HFFc6 (cell line): ENCODE data around the gene HTRA3. TPM values are rescaled to one million over a fixed set of nuclear protein-coding genes. Genes with fewer than 3 reads are reported as not detected.
A peak's percentile ranks its signal among the peaks of the same experiment; 100 is the strongest.

ENCODE experiments used
- DNase-seq: peaks from one replicate; pipeline ENCODE4 v3.0.0-alpha.2; 2018
- H3K27ac Mint-ChIP-seq: 2 replicates; pipeline ENCODE4 v1.8.0; 2020; ENCODE audit warnings: mild to moderate bottlenecking, mixed read lengths
- H3K27me3 Mint-ChIP-seq: 2 replicates; pipeline ENCODE4 v1.8.0; 2021; ENCODE audit warnings: mild to moderate bottlenecking, moderate library complexity, mixed read lengths; ENCODE audit not compliant: insufficient read depth
- H3K36me3 Mint-ChIP-seq: 2 replicates; pipeline ENCODE4 v1.8.0; 2021; ENCODE audit warnings: low read depth, mixed read lengths
- H3K4me1 Mint-ChIP-seq: 2 replicates; pipeline ENCODE4 v1.8.0; 2020; ENCODE audit warnings: low read depth, mixed read lengths
- H3K4me3 Mint-ChIP-seq: 2 replicates; pipeline ENCODE4 v1.8.0; 2020; ENCODE audit warnings: mild to moderate bottlenecking, moderate library complexity, mixed read lengths
- H3K9me3 Mint-ChIP-seq: 2 replicates; pipeline ENCODE4 v1.8.0; 2020; ENCODE audit warnings: mild to moderate bottlenecking, mixed read lengths
- total RNA-seq, 6 experiments: library from RNA; stranded (reverse); fragmentation: NEBNext Ultra II Directional; extraction: Animal tissue kit (Norgen Biotek cat#: 25700); gene quantifications; 2 replicates in 1 of 6; 3 replicates in 5 of 6; pipeline ENCODE4 v1.2.3, GENCODE V29; 2021
- TF ChIP-seq, protein P1 (sequence below): fragments of 200-600 bp; sonication (generic); IDR thresholded peaks from 2 replicates; pipeline ENCODE4 v1.5.0; 2021; ENCODE audit warnings: antibody characterized with exemption, mild to moderate bottlenecking

Gene HTRA3
- total RNA-seq, 6 experiments from 2014 or later: 4.2 to 7.0 (median 4.8) TPM

DNA sequence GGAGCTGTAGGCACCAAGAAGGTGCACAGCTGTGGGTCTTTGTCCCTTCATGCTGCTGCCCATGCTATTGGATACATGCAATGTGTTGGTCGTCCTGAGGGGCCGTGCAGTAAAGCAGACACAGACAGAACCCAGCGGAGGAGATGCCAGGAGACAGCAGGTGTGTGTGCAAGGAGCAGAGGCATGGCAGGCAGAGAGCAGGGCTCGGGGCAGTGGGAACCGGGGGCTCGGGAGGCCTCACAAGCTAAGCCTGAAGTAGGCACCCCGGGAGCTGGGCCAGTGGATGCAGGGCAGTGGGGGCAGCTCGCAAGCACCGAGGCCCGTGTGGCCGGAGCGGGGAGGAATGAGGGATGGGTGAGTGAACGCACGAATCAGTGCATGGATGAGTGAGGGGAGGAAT lies 13.2 kb downstream of the HTRA3 start:
- H3K36me3 Mint-ChIP-seq: no peaks in the 10 kb centered on the region
- no peak for DNase-seq
- no peak overlapping the region for H3K27ac Mint-ChIP-seq
- TF ChIP-seq, protein P1, sequence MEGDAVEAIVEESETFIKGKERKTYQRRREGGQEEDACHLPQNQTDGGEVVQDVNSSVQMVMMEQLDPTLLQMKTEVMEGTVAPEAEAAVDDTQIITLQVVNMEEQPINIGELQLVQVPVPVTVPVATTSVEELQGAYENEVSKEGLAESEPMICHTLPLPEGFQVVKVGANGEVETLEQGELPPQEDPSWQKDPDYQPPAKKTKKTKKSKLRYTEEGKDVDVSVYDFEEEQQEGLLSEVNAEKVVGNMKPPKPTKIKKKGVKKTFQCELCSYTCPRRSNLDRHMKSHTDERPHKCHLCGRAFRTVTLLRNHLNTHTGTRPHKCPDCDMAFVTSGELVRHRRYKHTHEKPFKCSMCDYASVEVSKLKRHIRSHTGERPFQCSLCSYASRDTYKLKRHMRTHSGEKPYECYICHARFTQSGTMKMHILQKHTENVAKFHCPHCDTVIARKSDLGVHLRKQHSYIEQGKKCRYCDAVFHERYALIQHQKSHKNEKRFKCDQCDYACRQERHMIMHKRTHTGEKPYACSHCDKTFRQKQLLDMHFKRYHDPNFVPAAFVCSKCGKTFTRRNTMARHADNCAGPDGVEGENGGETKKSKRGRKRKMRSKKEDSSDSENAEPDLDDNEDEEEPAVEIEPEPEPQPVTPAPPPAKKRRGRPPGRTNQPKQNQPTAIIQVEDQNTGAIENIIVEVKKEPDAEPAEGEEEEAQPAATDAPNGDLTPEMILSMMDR: no peak
- no peaks in the 10 kb centered on the region for H3K9me3 Mint-ChIP-seq
- H3K4me3 Mint-ChIP-seq: no peak overlapping the region
- H3K27me3 Mint-ChIP-seq: no peaks in the 10 kb centered on the region; the same call in 1 of the 2 replicates
- H3K4me1 Mint-ChIP-seq: peaks cover 21% of the 10 kb centered on the region

DNA sequence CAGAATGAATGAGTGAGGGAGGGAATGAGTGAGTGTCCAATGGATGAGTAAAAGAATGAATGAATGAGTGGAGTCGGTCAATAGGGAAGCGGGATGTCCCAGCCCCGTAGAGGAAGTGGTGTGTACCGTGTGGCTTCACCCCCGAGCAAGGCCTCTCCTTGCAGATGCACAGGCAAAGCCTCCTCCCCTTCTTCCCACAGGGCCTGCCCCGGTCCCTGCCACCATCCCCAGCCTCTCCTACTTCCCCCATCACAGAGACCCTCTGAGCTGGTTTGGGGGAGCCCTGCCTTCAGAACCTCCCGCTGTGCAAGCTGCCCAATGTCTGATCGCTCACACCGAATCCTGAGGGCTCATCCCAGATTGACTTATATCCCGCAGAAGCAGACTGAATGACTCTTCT lies 13.6 kb downstream of the HTRA3 start:
- Mint-ChIP-seq H3K4me3 (no peak overlapping the region), H3K27me3 (no peaks in the 10 kb centered on the region; the same call in 1 of the 2 replicates), H3K36me3 (no peaks in the 10 kb centered on the region), H3K9me3 (no peaks in the 10 kb centered on the region), H3K4me1 (peaks cover 17% of the 10 kb centered on the region), H3K27ac (no peak overlapping the region)
- DNase-seq: no peak
- TF ChIP-seq, protein P1: no peak

DNA sequence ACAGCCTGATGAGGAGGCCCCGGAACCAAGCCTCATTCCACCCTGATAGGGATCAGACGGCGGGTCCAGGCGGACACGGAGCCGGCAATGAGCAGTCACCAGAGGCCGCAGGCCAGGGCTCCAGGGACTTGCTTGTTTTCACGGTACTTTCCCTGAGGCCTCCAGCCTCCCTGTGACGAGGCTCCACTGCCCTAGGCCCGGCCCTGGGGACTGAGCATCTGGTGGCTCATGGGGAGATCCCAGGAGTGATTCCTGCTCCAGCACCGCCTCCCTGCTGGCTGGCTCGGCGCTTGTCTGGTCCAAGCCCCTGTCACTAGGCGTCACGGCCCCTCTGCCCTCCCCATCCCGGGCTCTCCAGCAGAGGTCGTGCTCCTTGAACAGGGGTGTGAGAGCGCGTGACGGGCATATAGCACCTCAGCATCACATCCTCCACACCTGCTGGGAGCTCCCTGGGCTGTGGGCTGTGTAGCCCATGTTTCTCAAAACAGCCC lies 14.1 kb downstream of the HTRA3 start:
- TF ChIP-seq, protein P1: peak; percentile 14; the same call in 1 of the 2 replicates
- DNase-seq: no peak
- no peak overlapping the region for H3K4me3 Mint-ChIP-seq
- H3K4me1 Mint-ChIP-seq: peaks cover 12% of the 10 kb centered on the region
- no peaks in the 10 kb centered on the region; the same call in 1 of the 2 replicates for H3K27me3 Mint-ChIP-seq
- H3K9me3 Mint-ChIP-seq: no peaks in the 10 kb centered on the region
- H3K27ac Mint-ChIP-seq: no peak overlapping the region
- H3K36me3 Mint-ChIP-seq: no peaks in the 10 kb centered on the region

DNA sequence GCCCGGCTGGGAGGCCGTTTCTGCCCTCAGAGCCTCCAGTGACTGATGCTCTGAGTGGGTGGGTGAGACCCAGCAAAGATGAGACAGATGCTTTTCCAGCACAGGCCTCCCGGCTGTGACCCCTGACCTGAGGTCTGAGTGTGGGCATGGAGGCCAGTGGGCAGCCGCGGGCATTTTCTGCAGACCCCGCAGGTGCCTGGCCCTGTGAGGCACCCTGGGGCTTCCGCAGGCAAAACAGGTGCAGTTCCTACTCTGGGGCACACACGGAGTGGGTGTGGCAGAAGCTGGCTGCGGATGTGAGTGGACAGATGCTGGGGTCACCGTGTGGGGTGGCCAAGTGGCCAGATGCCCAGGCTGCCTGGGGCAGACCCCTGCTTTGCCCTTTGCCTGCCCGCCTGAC lies 14.8 kb downstream of the HTRA3 start:
- no peaks in the 10 kb centered on the region; the same call in 1 of the 2 replicates for H3K27me3 Mint-ChIP-seq
- TF ChIP-seq, protein P1: no peak
- peaks cover 5% of the 10 kb centered on the region for H3K4me1 Mint-ChIP-seq
- no peak overlapping the region for H3K27ac Mint-ChIP-seq
- no peaks in the 10 kb centered on the region for H3K36me3 Mint-ChIP-seq
- no peak overlapping the region for H3K4me3 Mint-ChIP-seq
- DNase-seq: no peak
- no peaks in the 10 kb centered on the region for H3K9me3 Mint-ChIP-seq

DNA sequence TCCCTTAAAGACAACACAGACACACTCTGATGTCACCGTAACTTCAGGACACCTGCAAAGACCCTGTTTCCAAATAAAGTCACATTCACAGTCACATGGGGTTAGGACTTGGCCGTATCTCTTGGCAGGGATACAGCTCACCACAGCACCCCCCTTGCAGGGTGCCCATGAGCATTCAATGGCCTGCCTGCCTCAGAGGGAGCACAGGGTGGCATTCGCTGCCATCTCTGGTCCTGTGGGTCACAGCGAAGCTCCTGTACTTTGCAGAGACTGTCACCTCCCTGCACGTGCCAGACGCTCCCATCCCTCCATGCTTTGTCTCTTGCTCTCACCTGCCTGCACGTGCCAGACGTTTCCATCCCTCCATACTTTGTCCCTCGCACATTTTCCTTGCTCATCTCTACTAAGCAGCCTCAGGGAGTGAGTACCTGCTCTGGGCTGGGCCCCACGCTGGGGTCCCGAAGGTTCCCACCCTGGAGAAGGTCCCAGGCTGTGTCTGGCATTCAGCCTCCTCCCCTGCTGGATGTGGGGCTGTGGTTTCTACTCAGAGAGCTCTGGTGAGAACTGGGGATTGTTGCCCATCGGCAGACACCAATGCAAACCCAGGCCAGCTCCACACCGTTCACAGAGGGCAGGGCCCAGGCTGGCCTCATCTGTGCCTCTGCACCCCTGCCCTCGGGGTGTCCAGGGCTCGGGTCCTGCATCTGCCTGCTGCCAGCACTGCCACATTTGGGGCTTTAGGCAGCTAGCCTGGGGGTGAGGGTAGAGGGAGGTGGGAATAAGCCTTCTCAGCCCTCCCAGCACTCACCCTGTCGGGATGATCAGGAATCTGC lies 15.8 kb downstream of the HTRA3 start:
- Mint-ChIP-seq H3K9me3 (no peaks in the 10 kb centered on the region), H3K36me3 (no peaks in the 10 kb centered on the region), H3K4me1 (no peaks in the 10 kb centered on the region), H3K27ac (no peak overlapping the region), H3K4me3 (no peak overlapping the region), H3K27me3 (no peaks in the 10 kb centered on the region)
- no peak for DNase-seq
- TF ChIP-seq, protein P1: no peak
